Astrocyte (in vitro differentiated cells and primary cell): ENCODE results near the gene C3orf52.

Experiments used
- CTCF ChIP-seq: IDR thresholded peaks from 2 replicates; pipeline ENCODE4 v1.5.1; 2011; ENCODE audit warnings: low read depth, mild to moderate bottlenecking, inconsistent platforms, low read length, moderate library complexity; ENCODE audit not compliant: insufficient read depth
- EZH2 ChIP-seq: IDR thresholded peaks from 2 replicates; pipeline ENCODE4 v1.6.1; 2012; ENCODE audit warnings: mild to moderate bottlenecking, low read length, inconsistent platforms; ENCODE audit not compliant: insufficient read depth

DNA sequence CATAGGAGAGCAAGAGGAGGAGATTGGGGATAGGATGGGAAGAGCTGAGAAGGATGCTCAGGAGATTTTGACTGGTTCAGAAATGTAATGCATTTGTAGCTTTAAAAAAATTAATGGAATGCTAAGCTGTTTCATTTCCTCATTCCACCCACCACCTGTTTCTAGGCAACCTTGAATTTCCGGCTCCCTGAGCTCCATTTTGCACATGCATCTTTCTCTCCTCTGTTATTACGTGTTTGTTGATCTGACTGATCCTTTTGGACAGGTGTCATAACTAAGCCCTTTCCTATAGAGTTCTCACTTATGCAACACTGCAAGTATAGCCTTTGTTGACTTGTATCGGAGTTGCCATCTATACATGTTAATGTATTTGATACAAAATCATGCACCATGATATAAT is 47.3 kb upstream of the C3orf52 start:
- TF ChIP-seq CTCF: no peak
- no peak for TF ChIP-seq EZH2
